K562 (cell line): ENCODE data around the gene FAM171A1. TPM values are rescaled to one million over a fixed set of nuclear protein-coding genes. Genes with fewer than 3 reads are reported as not detected.

Experiments
- CBX3 ChIP-seq, 2 experiments: IDR thresholded peaks; 1 replicate in 1 of 2; 2 replicates in 1 of 2; pipeline ENCODE4 v1.6.1; 2012; ENCODE audit warnings: inconsistent platforms in 2 of 2, low read length in 2 of 2, borderline replicate concordance in 1 of 2, control low read depth in 1 of 2
- CREM ChIP-seq: IDR thresholded peaks from 2 replicates; pipeline ENCODE4 v1.6.1; 2014; ENCODE audit warnings: antibody characterized with exemption, low read depth
- KDM1A ChIP-seq, 2 experiments: fragments of 450-650 bp; IDR thresholded peaks; 2 replicates each; pipeline ENCODE4 v1.6.1; 2016; ENCODE audit warnings: mild to moderate bottlenecking in 2 of 2
- MECOM ChIP-seq: fragments of 250-450 bp; sonication (Bioruptor Pico); IDR thresholded peaks from 2 replicates; pipeline ENCODE4 v1.8.0; 2022; ENCODE audit warnings: inconsistent platforms
- RAD21 ChIP-seq, 2 experiments: fragments of 250-450 bp in 1 of 2; fragments of 450-650 bp in 1 of 2; sonication (Bioruptor Pico) in 1 of 2; formaldehyde crosslinking in 1 of 2; IDR thresholded peaks in 1 of 2; conservative IDR thresholded peaks in 1 of 2; 2 replicates each; pipeline versions ENCODE4 v1.4.0 to v1.8.0; 2020 to 2022; ENCODE audit warnings: mild to moderate bottlenecking in 2 of 2, moderate library complexity in 1 of 2
- SMC3 ChIP-seq: conservative IDR thresholded peaks from 2 replicates; pipeline ENCODE4 v1.6.1; 2011; ENCODE audit warnings: low read depth, low read length, improper control_type of control experiment; ENCODE audit not compliant: insufficient read depth
- ZFX ChIP-seq: sonication (generic); formaldehyde crosslinking; IDR thresholded peaks from 2 replicates; pipeline ENCODE4 v1.8.0; 2022; ENCODE audit warnings: mild to moderate bottlenecking, missing genetic modification reagents, moderate library complexity
- ZNF121 ChIP-seq: sonication (generic); formaldehyde crosslinking; conservative IDR thresholded peaks from 2 replicates; pipeline ENCODE4 v1.8.0; 2022; ENCODE audit warnings: missing genetic modification reagents
- ZNF561 ChIP-seq: fragments of 450-650 bp; formaldehyde crosslinking; conservative IDR thresholded peaks from 2 replicates; pipeline ENCODE4 v1.4.0; 2020; ENCODE audit warnings: mild to moderate bottlenecking, moderate library complexity
- polyA plus RNA-seq, 8 experiments: library from polyadenylated mRNA; depleted of rRNA in 4 of 8; stranded (reverse) in 5 of 8; unstranded in 3 of 8; fragments of >200 nt; fragmentation: Nextera tagmentation in 2 of 8; fragmentation: Illumina TruSeq in 1 of 8; extraction: Ambion mirVana in 2 of 8; extraction: Trizol in 1 of 8; gene quantifications; 2 replicates each; pipeline versions ENCODE4 v1.2.1 to v1.2.3, GENCODE V29; 2011 to 2014; ENCODE audit warnings: inconsistent platforms in 1 of 8, missing spikeins in 1 of 8
- total RNA-seq, 7 experiments: library from RNA; depleted of rRNA in 6 of 7; stranded (reverse); fragments of >200 nt in 6 of 7; fragmentation: Illumina TruSeq in 2 of 7; extraction: Trizol in 2 of 7; gene quantifications; 2 replicates each; pipeline versions ENCODE4 v1.2.1 to v1.2.3, GENCODE V29; 2011 to 2021; ENCODE audit warnings: low replicate concordance in 1 of 7
- TF ChIP-seq, protein P1 (sequence below), 2 experiments: fragments of 450-650 bp; formaldehyde crosslinking in 1 of 2; IDR thresholded peaks; 2 replicates each; pipeline versions ENCODE4 v1.4.0 to v1.6.1; 2014 to 2020; ENCODE audit warnings: mild to moderate bottlenecking in 2 of 2, borderline replicate concordance in 1 of 2, low read depth in 1 of 2
- TF ChIP-seq, protein P2 (sequence below): fragments of 450-650 bp; IDR thresholded peaks from 2 replicates; pipeline ENCODE4 v1.6.1; 2017; ENCODE audit warnings: mild to moderate bottlenecking, moderate library complexity
- TF ChIP-seq, protein P3 (sequence below), 3 experiments: IDR thresholded peaks in 2 of 3; conservative IDR thresholded peaks in 1 of 3; 2 replicates each; pipeline ENCODE4 v1.5.1; 2011 to 2012; ENCODE audit warnings: low read length in 3 of 3, mild to moderate bottlenecking in 3 of 3, control low read depth in 2 of 3, improper control_type of control experiment in 1 of 3, inconsistent platforms in 1 of 3, low read depth in 1 of 3, mixed read lengths in 1 of 3, moderate library complexity in 1 of 3; ENCODE audit not compliant: insufficient read depth in 2 of 3
- TF ChIP-seq, protein P4 (sequence below): fragments of 250-450 bp; sonication (Bioruptor Pico); IDR thresholded peaks from 2 replicates; pipeline ENCODE4 v1.8.0; 2021; ENCODE audit warnings: moderate library complexity, mild to moderate bottlenecking, inconsistent platforms

FAM171A1 gene
- total and polyA plus RNA-seq, 9 of the 15 experiments (the other 6 are each of a cell fraction or from before 2014, with no cell fraction given) = 0.51 to 8.2 (median 4.8) TPM

DNA sequence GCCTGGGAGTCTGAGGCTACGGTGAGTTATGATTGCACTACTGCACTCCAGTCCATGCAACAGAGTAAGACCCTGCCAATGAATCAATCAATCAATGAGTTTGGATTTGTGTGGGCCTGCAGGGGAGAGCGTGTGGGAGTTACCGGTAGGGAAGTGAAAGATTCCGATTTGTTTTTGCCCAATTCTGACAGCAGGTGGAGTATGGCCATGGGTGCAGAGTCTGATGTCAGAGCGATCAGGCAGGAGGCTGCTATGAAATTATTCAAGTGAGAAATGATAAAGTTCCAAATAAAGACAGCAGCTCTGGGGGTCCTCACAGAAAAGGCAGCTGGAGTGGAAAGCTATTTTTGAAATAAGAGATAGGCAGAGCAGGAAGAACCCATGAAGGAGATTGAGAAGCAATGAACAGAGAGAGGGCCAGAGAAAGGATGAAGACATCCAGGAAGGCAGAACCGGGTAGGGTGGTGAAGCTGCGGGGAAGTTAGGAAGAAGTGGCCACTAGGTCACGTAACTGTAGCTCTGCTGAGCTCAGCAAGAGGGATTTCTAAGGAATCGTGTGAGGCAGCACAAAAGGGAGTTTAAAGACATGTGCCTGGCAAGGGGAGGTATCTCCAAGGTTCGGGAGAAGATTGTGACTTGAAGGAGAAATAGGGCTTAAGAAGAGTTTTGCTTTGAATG, 108.9 kb downstream of the FAM171A1 start (continued):
- TF ChIP-seq, protein P1, sequence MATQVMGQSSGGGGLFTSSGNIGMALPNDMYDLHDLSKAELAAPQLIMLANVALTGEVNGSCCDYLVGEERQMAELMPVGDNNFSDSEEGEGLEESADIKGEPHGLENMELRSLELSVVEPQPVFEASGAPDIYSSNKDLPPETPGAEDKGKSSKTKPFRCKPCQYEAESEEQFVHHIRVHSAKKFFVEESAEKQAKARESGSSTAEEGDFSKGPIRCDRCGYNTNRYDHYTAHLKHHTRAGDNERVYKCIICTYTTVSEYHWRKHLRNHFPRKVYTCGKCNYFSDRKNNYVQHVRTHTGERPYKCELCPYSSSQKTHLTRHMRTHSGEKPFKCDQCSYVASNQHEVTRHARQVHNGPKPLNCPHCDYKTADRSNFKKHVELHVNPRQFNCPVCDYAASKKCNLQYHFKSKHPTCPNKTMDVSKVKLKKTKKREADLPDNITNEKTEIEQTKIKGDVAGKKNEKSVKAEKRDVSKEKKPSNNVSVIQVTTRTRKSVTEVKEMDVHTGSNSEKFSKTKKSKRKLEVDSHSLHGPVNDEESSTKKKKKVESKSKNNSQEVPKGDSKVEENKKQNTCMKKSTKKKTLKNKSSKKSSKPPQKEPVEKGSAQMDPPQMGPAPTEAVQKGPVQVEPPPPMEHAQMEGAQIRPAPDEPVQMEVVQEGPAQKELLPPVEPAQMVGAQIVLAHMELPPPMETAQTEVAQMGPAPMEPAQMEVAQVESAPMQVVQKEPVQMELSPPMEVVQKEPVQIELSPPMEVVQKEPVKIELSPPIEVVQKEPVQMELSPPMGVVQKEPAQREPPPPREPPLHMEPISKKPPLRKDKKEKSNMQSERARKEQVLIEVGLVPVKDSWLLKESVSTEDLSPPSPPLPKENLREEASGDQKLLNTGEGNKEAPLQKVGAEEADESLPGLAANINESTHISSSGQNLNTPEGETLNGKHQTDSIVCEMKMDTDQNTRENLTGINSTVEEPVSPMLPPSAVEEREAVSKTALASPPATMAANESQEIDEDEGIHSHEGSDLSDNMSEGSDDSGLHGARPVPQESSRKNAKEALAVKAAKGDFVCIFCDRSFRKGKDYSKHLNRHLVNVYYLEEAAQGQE (IDR thresholded peaks at IDR 0.05; ENCODE audit: borderline replicate concordance) = peak; percentile 28; the same call in 1 of the 2 replicates
- TF ChIP-seq, protein P1 (CRISPR knock-in tag; IDR thresholded peaks at IDR 0.05; ENCODE audit: low read depth) = no peak
- no peak for TF ChIP-seq CREM
- no peak for TF ChIP-seq ZNF121 (CRISPR knock-in tag)
- TF ChIP-seq MECOM (CRISPR knock-in tag) = no peak
- TF ChIP-seq SMC3 = 0 out of 2 replicates have a peak, but pooled peaks have one; percentile 6
- TF ChIP-seq, protein P2, sequence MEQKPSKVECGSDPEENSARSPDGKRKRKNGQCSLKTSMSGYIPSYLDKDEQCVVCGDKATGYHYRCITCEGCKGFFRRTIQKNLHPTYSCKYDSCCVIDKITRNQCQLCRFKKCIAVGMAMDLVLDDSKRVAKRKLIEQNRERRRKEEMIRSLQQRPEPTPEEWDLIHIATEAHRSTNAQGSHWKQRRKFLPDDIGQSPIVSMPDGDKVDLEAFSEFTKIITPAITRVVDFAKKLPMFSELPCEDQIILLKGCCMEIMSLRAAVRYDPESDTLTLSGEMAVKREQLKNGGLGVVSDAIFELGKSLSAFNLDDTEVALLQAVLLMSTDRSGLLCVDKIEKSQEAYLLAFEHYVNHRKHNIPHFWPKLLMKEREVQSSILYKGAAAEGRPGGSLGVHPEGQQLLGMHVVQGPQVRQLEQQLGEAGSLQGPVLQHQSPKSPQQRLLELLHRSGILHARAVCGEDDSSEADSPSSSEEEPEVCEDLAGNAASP = no peak
- TF ChIP-seq RAD21 (CRISPR knock-in tag; conservative IDR thresholded peaks at IDR 0.05 in 1 of 2, IDR thresholded peaks at IDR 0.05 in 1 of 2) = peak; percentile 43 to 53
- no peak for TF ChIP-seq CBX3 (IDR thresholded peaks at IDR 0.05; ENCODE audit: borderline replicate concordance in 1 of 2, low read length in 2 of 2)
- TF ChIP-seq, protein P3, sequence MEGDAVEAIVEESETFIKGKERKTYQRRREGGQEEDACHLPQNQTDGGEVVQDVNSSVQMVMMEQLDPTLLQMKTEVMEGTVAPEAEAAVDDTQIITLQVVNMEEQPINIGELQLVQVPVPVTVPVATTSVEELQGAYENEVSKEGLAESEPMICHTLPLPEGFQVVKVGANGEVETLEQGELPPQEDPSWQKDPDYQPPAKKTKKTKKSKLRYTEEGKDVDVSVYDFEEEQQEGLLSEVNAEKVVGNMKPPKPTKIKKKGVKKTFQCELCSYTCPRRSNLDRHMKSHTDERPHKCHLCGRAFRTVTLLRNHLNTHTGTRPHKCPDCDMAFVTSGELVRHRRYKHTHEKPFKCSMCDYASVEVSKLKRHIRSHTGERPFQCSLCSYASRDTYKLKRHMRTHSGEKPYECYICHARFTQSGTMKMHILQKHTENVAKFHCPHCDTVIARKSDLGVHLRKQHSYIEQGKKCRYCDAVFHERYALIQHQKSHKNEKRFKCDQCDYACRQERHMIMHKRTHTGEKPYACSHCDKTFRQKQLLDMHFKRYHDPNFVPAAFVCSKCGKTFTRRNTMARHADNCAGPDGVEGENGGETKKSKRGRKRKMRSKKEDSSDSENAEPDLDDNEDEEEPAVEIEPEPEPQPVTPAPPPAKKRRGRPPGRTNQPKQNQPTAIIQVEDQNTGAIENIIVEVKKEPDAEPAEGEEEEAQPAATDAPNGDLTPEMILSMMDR (IDR thresholded peaks at IDR 0.05 in 2 of 3, conservative IDR thresholded peaks at IDR 0.05 in 1 of 3; ENCODE audit: insufficient read depth in 2 of 3, low read depth in 1 of 3, low read length in 3 of 3) = peak; percentile 37 to 51 (median 41); a peak in 4 of 6 replicates
- 0 out of 4 replicates have a peak, but pooled peaks of 1 of the 2 experiments have one; percentile 25 for TF ChIP-seq KDM1A (IDR thresholded peaks at IDR 0.05)
- TF ChIP-seq ZNF561 (CRISPR knock-in tag) = no peak
- TF ChIP-seq, protein P4, sequence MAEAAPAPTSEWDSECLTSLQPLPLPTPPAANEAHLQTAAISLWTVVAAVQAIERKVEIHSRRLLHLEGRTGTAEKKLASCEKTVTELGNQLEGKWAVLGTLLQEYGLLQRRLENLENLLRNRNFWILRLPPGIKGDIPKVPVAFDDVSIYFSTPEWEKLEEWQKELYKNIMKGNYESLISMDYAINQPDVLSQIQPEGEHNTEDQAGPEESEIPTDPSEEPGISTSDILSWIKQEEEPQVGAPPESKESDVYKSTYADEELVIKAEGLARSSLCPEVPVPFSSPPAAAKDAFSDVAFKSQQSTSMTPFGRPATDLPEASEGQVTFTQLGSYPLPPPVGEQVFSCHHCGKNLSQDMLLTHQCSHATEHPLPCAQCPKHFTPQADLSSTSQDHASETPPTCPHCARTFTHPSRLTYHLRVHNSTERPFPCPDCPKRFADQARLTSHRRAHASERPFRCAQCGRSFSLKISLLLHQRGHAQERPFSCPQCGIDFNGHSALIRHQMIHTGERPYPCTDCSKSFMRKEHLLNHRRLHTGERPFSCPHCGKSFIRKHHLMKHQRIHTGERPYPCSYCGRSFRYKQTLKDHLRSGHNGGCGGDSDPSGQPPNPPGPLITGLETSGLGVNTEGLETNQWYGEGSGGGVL = no peak
- no peak for TF ChIP-seq ZFX (CRISPR knock-in tag)
